ENCODE measurements around the gene SMIM14.
"Not testable (repeated sequence)": the region's sequence is repeated elsewhere in the genome, so short reads cannot be mapped to it uniquely, and the experiment has no call there.

SMIM14 gene

DNA sequence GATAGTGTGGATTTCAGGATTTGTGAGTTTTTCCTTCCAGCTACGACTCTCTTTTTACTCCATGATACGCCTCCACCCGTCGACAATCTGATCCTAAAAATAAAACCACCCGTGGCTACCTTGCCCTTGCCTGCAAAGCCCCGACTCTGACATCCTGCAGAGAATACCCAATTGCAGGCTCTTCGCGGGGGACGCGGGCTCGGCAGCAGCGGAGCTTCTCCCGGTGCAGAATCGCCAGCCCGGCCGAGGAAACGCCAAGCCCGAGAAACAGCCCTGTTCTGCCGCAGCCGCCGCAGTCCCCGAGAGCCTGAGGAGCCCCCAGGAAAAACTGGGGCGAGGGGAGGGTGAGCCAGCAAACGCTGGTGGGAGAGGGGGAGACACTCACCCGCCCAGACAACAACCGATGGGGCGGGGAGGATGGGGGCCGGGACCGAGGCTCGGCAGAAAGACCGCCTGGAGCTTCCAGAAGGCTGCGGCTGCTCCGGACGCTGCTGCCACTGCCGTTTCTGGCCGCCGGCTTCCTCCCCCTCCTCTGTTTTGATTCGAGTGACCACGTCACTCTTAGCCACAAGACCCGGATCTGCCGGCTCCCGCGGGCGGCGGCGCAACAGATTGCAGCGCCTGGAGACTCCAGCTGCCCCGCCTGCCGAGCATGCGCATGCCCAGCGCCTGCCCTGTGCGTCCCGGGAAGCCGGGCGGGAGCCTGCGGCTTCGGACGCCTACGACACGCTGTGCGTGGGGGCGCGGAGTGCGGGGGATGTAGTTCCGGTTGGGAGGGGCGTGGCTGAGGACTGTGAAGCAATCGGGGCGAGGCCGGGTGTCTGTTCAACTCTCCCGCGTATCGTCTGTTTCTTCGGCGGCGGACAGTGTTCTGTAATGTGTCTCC is at the start of gene SMIM14:
Gene SMIM14, minus strand, starts transcription at position 512 of the 886 bp plus-strand sequence. CDS start 33,720 bp downstream, outside the sequence.
- peak; percentile 95 for DNase-seq

DNA sequence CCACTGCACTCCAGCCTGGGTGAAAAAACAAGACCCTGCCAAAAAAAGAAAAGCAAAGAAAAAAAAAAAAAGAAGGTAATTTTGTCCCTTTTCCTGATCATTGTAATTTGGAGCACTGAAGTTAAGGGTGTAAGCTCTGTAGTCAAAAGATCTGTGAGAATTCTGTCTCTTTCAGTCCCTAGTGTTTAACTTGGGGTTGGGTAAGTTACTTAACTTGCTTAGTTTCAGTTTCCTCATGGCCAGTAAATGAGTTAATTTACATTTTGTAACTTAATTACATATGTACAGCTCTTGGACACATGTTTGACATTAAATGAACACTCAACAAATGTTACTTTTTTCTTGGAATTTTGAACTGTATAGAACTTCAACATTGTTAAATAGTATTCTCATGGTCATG is 48.3 kb upstream of the SMIM14 start:
- DNase-seq: no peak

DNA sequence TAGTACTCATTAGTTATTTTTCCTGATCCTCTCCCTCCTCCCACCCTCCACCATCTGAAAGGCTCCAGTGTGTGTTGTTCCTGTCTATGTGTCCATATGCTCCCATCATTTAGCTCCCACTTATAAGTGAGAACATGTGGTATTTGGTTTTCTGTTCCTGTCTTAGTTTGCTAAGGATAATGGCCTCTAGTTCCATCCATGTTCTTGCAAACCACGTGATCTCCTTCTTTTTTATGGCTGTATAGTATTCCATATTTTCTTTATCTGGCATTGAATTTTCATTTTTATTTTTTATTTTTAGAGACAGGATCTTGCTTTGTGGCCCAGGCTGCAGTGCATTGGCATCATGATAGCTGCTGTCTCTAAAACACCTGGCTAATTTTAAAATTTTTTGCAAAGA is 47.3 kb upstream of the SMIM14 start:
- no peak for DNase-seq

DNA sequence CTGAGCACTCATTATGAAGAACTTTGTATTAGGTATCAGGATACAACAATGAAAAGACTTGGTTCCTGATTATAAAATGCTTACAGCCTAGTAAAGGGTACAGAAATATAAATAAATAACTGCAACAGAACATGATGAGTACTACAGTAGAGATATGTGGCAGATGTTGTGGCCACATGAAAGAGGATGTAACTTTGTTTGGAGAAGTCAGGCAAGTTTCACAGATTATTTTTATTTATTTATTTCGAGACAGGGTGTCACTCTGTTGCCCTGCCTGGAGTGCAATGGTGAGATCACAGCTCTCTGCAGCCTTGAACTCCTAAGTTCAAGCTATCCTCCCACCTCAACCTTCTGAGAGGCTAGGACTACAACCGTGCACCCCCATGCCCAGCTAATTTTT is 43.5 kb upstream of the SMIM14 start:
- no peak for DNase-seq

DNA sequence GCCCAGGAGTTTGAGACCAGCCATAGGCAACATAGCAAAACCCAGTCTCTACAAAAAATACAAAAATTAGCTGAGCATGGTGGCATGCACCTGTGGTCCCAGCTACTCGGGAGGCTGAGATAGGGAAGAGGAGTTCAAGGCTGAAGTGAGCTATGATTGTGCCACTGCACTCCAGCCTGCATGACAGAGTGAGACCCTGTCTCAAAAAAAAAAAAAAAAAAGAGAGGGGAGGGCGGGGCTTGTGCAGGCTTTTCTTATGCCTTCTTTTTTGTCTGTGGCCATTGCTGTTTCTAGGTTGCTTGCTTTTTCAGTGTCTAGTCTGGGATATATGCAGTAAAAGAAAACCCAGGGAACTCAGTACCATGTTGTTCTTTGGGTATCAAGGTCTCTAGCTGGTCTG is 42.3 kb upstream of the SMIM14 start:
- DNase-seq: not testable (repeated sequence)

DNA sequence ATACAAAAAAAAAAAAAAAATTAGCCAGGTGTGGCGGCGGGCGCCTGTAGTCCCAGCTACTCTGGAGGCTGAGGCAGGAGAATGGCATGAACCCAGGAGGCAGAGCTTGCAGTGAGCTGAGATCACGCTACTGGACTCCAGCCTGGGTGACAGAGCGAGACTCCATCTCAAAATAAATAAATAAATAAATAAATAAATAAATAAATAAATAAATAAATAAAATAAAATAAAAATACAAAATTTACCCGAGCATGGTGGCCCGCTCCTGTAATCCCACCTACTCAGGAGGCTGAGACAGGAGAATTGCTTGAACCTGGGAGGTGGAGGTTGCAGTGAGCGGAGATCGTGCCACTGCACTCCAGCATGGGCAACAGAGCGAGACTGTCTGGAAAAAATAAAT is 37.0 kb upstream of the SMIM14 start:
- DNase-seq: not testable (repeated sequence)

DNA sequence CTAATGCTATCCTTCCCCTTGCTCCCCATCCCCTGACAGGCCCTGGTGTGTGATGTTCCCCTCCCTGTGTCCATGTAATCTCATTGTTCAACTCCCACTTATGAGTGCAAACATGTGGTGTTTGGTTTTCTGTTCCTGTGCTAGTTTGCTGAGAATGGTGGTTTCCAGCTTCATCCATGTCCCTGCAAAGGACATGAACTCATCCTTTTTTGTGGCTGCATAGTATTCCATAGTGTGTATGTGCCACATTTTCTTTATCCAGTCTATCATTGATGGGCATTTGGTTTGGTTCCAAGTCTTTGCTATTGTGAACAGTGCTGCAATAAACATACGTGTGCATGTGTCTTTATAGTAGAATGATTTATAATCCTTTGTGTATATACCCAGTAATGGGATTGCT is 31.6 kb upstream of the SMIM14 start:
- not testable (repeated sequence) for DNase-seq

DNA sequence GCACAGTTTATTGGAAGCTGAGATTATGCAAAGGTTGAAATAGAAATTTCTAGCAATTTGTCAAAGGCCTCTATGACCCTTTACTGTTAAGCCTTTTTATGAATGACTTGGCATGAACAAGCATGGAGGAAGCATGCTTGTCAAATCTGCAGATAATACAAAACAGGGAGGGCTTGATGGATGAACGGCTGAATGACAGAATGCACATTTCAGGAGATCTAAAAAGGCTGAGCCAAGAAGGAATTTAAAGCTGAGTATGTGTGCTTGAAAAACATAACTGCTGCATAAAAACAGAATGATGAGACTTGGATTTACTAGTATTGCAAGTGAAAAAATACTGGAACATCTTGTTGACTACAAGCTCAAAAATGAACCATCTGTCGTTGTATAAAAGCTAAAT is 30.2 kb upstream of the SMIM14 start:
- DNase-seq: no peak

DNA sequence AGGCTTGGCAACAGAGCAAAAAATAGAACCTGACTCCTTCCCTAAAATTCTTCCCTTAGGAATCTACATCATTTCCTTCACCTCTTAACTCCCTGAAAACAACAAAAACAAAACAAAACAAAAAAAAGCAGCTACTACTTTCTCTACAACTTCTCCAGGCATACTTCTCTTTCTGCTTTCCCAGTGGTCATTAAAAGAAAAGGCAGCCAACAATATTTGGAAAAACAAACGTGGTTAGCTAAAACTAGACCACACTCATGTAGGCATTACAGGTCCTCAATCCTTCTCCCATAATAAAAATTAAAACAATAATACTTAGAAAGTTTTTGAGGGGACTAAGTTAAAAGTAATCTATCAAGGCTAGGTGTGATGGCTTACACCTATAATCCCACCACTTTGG is 29.0 kb upstream of the SMIM14 start:
- no peak for DNase-seq

DNA sequence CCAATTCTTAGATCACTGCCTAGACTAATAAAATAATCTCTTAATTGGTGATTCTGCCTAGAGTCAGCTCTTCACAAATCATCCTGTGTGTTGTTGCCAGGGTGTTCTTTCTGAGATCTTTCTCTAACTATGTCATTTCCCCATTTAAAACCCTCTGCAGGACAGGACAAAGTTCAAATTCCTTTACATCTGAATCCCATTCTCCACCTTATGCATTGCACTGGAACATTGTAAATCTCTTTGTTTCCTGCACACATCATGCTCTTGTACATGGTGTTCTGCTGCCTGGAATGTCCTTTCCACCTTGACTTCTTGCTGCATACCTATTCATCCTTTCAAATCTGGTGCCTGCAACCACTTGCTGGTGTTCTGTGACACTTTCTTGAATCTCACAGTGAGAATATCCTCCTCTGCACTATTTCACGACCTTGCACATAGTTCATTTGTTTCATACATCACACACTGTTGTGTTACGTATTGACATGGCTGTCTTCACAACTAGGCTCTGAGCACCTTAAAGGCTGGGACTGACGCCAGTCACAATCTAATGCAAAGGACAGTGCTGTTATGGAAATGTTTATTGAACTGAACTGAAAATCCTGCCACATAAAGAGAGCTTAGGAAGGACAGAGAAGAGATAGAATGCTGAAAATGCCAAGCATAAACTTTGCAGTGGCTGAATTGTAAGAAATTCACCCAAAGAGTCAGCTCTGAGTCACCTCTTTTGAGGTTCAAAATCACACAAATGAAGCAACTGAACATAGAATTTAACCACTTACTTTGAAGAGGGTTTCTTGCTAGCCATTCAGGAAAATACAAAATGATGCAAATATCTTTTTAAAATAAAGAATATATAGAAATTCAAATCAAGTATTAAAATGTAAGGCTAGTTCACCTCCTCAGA is 26.4 kb upstream of the SMIM14 start:
- DNase-seq: no peak

DNA sequence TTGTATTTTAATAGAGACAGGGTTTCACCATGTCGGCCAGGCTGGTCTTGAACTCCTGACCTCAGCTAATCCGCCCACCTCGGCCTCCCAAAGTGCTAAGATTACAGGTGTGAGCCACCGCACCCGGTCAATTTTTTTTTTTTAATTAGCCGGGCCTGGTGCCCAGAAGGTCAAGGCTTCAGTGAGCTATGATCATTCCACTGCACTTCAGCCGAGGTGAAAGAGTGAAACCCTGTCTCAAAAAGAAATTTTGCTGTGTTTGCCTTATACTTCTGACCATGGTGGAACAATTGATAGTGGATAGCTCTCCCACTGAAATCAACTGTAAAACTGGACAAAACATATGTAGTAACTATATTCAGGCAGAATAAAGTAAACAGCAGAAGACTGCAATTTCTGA is 24.0 kb upstream of the SMIM14 start:
- DNase-seq: no peak

DNA sequence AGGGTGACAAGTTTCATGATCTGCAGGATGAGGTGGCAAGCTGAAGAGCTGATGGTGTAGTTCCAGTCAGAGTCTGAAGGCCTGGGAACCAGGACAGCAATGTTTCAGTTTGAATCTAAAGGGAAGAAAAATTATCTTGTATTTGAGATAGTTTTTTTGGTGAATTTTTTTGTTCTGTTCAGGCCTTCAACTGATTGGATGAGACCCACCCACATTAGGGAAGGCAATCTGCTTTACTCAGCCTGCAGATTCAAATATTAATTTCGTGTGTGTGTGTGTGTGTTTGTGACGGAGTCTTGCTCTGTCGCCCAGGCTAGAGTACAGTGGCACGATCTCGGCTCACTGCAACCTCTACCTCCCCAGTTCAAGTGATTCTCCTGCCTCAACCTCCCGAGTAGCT is 22.1 kb upstream of the SMIM14 start:
- no peak for DNase-seq

DNA sequence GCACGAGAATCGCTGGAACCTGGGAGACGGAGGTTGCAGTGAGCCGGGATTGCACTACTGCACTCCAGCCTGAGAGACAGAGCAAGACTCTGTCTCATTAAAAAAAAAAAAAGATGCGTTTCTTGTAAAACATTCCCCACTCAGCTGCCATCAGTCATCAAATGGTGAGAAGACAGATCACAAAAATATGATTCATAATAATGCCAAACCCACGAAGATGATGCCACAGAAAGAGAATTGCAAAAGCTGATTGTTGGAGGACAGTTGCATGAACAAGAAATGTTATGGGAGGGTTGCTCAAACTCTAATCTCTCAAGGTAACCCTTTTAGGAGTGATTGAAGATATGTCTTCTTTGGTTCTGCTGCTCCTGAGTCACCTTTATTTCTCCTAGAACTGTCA is 21.4 kb upstream of the SMIM14 start:
- no peak for DNase-seq

DNA sequence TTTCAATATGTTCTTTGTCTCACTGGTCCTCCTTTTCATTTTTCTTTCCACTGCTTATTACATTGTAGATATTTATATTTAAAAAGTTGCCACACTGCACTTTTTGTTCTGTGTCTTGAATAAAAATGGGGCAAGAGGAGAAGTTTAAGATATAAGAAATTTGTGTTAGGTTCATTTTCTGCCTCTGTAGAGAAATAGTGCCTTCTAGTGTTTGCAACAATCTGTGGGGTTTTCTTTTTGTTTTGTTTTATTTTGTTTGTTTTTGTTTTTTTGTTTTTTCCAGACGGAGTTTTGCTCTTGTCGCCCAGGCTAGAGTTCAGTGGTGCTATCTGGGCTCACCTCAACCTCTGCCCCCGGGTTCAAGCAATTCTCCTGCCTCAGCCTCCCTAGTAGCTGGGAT is 20.1 kb upstream of the SMIM14 start:
- DNase-seq: no peak

DNA sequence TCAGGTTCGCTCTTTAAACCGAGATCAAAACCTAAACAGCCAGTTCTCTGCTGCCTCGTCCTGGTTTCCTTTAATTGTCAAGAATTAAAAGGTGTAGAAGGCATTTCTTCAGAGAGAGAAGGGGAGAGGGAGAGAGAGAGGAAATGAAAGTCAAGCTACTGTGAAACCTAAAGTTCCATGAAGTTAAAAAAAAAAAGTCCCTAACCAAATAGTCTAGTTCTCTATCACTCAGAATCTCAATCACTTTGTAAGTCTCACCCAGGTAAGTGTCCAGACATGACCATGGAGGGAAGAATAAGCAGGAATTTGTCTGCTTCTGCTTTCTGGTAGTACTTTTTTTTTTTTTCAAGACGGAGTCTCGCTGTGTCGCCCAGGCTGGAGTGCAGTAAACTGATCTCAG is 18.8 kb upstream of the SMIM14 start:
- no peak for DNase-seq

DNA sequence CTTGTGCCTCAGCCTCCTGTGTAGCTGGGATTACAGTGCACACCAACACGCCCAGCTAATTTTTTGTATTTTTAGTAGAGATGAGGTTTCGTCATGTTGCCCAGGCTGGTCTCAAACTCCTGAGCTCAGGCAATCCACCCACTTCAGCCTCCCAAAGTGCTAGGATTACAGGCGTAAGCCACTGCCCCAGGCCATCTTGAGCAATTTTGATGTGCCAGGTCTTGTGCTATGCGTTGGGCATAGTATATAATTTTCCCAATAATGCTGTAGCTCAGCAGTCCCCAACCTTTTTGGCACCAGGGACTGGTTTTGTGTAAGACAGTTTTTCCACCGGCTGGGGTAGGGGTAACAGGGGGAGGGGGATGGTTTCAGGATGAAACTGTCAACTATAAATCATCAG is 18.0 kb upstream of the SMIM14 start:
- DNase-seq: not testable (repeated sequence)

DNA sequence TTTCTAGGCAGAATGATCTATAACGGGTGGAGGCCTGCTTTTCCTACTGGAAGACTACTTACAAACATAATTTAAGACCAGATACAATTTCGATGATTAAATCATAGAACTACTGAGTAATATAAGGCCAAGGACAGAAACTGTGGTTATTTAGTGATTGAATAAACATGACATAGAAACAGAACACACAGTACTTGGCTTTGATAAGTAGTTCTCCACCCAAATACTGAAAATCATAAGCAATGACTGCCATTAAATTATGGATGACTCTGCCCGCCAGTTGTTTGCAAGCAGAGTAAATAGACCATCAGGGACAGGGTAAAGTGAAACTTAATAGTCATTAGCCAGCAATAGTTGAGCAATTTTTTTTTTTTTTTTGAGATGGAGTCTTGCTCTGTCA is 17.2 kb upstream of the SMIM14 start:
- no peak for DNase-seq

DNA sequence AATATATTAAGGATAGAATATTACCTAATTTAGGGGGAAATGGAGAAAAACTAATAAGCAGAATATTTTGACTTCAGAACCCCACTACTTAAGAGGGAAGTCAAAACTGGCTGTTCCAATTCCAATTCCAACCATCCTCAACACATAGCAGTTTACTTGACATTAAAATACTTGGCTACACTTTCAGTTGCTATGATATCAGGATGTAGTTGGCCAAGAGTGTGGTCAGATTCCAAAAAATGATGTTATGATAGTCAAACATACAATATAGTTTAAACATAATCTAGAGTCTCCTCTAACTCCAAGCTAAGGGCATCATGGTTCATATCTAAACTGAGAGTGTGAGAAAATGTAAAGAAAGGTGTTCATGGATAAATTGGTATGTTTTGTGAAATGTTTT is 16.5 kb upstream of the SMIM14 start:
- no peak for DNase-seq

DNA sequence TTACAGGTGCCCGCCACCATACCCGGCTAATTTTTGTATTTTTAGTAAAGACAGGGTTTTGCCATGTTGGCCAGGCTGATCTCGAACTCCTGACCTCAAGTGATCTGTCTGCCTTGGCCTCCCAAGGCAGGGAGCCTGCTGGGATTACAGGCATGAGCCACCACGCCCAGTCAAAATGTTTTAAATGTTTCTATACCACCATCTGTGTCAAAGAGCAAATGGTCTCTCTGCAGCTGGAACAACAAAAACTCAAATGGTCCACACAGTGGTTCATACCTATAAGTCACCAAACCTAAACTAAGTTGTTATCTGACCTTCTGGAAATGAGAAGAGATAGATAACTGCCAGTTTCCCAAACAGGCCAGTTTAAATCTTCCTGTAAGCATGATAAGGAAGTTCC is 12.9 kb upstream of the SMIM14 start:
- DNase-seq: not testable (repeated sequence)

DNA sequence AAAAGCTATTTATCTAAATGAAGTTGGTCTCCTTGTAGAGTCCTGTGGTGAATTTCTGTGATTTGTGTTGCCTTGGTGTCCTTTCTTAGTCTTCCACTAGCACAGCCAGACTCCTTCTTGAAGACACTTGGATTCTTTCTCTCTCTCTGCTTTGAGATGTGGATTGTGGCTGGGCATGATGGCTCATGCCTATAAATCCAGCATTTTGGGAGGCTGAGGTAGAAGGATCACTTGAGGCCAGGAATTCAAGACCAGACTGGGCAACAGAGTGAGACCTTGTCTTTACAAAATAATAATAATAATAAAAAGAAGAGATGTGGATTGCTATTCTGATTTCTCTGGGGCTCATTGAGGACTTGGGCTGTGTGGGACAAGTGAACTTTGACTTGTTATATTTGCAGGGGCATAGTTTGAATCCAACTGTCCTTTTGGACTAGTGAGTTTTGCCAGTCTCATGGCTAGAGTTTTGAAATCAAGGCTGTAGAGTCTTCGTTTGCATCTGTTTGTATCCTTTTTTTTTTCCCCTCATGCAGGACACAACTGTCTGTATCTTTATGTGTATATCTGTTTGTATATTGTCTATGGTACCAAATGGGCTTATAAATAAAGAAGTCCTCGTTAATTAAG is 11.1 kb upstream of the SMIM14 start:
- DNase-seq: no peak

DNA sequence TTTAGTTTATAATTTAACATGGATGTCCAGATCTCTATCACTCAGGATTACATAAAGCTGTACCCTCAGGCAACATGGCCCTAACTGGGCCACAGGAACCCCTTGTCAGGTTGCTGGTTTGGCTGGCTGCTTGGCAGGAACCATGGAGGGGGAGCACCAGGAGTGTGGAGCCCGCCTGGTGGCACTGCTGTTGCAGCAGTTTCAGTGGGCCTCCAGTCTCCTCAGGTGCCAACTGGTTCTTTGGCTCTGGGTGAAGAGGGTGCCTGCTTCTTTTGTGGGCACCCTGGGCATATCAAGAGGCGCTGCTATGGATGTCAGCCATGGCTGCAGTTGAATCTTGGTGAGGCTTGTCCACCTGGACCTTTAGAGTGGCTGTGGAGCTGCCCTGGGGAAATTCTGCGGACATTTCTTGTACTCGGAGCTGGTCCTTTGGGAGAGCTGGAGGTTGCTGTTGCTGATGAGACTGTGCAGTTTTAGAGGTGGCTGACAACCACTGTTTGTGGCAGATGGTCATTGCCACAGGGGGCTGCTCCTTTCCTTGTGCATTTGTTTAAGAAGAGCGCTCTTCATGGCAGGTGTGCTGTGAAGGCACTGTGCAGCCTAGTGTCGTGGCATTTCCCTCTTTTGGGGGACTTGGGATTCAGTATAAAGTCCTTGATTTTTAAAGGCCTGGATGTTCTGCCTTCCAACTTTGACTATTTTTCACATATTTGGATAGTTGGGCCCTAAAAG is 10.3 kb upstream of the SMIM14 start:
- no peak for DNase-seq

DNA sequence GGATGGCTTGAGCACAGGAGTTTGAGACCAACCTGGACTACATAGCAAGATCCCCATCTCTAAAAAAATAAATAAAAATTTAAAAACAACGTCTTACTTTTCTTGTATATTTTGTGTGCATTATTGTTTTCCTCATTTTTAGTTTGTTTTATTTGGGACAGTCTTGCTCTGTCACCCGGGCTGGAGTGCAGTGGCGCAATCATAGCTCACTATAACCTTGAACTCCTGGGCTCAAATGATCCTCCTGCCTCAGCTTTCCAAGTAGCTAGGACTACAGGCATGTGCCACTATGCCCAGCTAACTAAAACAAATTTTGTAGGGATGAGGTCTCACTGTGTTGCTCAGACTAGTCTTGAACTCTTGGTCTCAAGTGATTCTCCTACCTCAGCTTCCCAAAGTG is 9.5 kb upstream of the SMIM14 start:
- no peak for DNase-seq

Measured in NCI-H1092 (cell line).